ENCODE measurements around the gene ZNRF3.
A peak's percentile ranks its signal among the peaks of the same experiment; 100 is the strongest.

Gene ZNRF3

DNA sequence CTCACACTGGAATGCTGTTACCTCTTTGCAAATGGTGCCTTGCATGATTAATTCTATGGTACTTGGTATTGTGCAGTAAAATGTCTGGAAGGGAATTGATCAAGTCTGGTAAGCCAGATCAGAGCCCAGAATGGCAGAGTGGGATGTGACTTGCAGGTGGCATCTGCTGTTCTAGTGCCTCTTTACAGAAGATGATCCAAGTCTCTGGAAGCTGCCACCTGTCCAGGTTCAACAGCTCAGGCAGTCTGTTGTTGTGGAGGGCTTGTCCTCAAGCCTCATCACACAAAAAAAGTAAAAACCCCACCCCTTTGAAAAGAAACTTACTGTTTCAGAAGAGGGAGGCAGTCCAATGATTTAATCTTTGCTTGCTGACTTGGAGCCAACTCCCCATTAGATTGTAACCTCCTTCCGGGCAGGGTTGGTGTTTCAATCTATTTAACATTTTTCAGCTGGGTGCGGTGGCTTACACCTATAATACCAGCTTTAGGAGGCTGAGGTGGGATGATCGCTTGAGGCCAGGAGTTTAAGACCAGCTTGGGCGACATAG is 17.1 kb downstream of the ZNRF3 start:
- no peak for TF ChIP-seq CTCF (IDR thresholded peaks at IDR 0.05; ENCODE audit: low read depth, low read length)
- Histone ChIP-seq H3K27ac (no peak overlapping the region), H3K9me3 (ENCODE audit: severe bottlenecking) (no peaks in the 10 kb centered on the region), H3K36me3 (no peaks in the 10 kb centered on the region), H3K27me3 (ENCODE audit: insufficient read depth, low read depth, severe bottlenecking) (no peaks in the 10 kb centered on the region), H3K4me3 (ENCODE audit: low read depth, low read length) (no peak overlapping the region)
- DNase-seq, result no peak

DNA sequence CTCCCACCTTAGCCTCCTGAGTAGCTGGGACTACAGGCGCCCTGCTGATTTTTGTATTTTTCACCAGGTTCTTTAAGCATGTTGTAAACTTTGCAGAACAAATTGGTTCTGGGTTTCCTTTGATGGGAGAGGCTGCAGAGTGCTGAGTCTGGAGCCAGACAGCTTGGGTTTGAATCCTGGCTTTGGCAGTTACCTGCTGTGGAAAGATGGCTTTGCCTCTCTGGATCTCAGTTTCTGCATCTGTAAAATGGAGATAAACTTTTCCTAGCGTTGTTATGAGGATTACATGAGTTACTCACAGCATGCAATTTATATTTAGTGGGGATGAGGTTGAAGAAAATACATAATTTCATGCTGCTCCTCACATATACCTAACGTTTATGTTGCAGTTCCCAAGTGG is 19.1 kb downstream of the ZNRF3 start:
- Histone ChIP-seq H3K9me3 (ENCODE audit: severe bottlenecking) (no peaks in the 10 kb centered on the region), H3K27me3 (ENCODE audit: insufficient read depth, low read depth, severe bottlenecking) (no peaks in the 10 kb centered on the region), H3K36me3 (no peaks in the 10 kb centered on the region), H3K4me3 (ENCODE audit: low read depth, low read length) (no peak overlapping the region), H3K27ac (no peak overlapping the region)
- TF ChIP-seq CTCF (IDR thresholded peaks at IDR 0.05; ENCODE audit: low read depth, low read length), result no peak
- no peak for DNase-seq

DNA sequence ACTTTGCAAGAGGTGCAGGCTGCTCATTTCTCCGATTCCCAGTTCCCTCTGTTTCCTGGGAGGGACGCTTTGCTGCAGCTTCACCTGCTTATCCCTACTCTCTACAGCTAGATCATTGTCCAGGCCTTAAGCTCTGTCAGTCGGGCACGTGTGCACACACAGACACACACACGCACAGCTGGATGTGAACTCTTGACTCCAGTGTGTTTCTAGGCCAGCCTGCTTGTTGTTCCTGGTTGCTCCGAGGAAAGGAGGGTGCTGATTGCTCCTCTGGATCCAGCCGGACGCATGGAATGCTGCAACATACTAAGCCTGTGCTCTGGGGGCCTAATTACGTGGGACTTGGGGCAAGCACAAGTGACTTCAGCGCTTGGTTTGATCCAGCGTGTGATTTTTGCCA is 19.7 kb downstream of the ZNRF3 start:
- Histone ChIP-seq H3K4me3 (ENCODE audit: low read depth, low read length) (no peak overlapping the region), H3K9me3 (ENCODE audit: severe bottlenecking) (no peaks in the 10 kb centered on the region), H3K36me3 (no peaks in the 10 kb centered on the region), H3K27me3 (ENCODE audit: insufficient read depth, low read depth, severe bottlenecking) (no peaks in the 10 kb centered on the region), H3K27ac (no peak overlapping the region)
- no peak for TF ChIP-seq CTCF (IDR thresholded peaks at IDR 0.05; ENCODE audit: low read depth, low read length)
- DNase-seq, result no peak

DNA sequence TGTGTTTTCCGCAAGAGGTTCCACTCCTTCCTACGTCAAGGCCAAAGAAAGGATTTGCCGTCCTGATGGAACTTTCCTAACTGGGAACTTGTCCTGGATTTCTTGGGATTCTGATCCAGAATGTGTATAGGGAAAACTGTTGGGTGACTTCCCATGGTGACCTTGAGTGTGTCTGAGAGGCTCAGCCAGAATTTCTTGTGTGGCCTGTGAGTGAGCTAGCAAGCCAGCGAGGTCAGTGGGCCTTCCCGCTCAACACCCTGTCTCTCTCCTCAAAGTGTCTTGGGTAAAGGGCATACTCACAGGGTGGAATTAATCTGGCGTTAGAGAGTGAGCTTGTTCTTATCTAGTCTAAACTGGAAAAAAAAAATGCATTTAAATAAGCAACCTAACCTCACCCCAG is 20.4 kb downstream of the ZNRF3 start:
- Histone ChIP-seq H3K27ac (peak overlapping the region; percentile 46), H3K4me3 (ENCODE audit: low read depth, low read length) (no peak overlapping the region), H3K9me3 (ENCODE audit: severe bottlenecking) (no peaks in the 10 kb centered on the region), H3K36me3 (no peaks in the 10 kb centered on the region), H3K27me3 (ENCODE audit: insufficient read depth, low read depth, severe bottlenecking) (no peaks in the 10 kb centered on the region)
- DNase-seq, result no peak
- TF ChIP-seq CTCF (IDR thresholded peaks at IDR 0.05; ENCODE audit: low read depth, low read length), result no peak

DNA sequence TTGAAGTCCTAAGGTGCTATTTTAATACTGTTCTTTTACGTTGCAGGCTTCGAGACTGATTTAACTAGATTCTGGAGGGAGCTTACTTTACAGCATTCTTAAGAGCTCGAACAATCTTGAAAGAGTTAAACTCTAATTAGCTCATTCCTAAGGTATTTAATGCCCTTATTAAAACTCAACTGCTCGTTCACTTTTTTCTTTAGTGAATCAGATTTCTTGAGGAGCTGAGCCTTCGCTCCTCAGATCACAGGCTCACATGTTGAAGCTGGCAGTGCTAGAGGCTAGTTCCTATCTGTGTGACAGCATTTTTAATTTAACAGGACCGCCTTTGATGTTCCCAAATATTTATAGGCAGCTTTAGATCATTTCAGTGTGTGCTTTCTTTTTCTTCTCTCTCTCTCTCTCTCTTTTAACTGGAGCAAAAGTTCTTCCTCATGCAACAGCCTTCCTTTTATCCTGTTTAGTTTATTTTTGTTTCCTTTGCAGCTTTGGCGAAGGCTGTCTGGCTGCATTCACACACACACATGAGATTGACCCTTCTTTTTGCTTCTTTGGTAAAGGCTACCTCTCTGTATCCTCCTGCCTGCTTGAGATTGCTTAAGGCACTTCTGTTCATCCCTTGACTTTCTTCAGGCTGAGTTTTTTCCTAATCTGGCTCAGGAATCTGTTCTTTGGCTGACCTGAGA is 21.0 kb downstream of the ZNRF3 start:
- H3K9me3 ChIP-seq (ENCODE audit: severe bottlenecking), result no peaks in the 10 kb centered on the region
- DNase-seq, result no peak
- no peaks in the 10 kb centered on the region for H3K36me3 ChIP-seq
- TF ChIP-seq CTCF (IDR thresholded peaks at IDR 0.05; ENCODE audit: low read depth, low read length), result no peak
- H3K27ac ChIP-seq, result peak overlapping the region; percentile 46
- no peaks in the 10 kb centered on the region for H3K27me3 ChIP-seq (ENCODE audit: insufficient read depth, low read depth, severe bottlenecking)
- H3K4me3 ChIP-seq (ENCODE audit: low read depth, low read length), result no peak overlapping the region
